GM19324 (cell line): ENCODE results near the gene TSPAN4.

Experiments
- ATAC-seq: cut with Tn5 transposase; IDR thresholded peaks from one replicate; pipeline ENCODE4 v1.9.1; 2021; ENCODE audit warnings: mild to moderate bottlenecking, moderate library complexity; ENCODE audit not compliant: unreplicated experiment, low FRiP score

TSPAN4 gene

DNA sequence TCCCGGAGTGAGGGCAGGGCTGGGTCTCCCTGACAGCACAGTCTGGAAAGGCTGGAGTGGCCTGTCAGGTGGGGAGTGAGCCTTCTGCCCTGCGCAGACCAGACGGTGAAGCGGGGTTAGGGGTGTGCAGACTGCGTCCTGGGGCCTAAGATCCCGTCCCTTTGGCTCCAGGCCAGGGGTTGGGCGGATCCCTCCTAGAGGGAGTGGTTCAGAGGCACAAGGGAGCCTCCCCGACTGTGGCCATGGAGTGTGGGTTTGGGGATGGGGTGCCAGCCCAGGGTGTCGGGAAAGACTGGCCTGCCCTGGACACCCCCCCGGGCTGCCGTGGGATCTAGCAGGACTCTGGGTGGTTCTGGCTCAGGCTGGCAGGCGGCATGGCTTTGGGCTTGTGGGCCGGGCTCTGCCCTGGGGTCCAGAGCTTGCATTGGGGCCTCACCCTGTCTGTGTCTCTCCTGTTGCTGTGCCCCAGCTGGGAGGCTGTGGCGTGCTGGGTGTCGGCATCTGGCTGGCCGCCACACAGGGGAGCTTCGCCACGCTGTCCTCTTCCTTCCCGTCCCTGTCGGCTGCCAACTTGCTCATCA, 19.5 kb downstream of the TSPAN4 start:
- no peak for ATAC-seq

DNA sequence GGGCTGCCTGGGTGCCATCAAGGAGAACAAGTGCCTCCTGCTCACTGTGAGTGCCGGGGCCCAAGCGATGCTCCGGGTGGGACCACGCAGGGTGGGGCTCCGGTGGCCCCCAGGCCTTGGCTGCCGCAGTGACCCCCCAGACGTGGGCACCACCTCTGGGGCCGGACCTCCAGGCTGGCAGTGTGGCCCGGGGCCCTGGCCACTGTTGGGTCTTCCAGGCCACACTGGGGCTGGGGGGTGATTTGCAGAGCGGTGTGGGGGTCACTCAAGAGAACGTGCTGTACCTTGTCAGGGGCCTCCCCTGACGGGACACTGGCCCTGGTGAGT, 20.0 kb downstream of the TSPAN4 start:
- no peak for ATAC-seq

DNA sequence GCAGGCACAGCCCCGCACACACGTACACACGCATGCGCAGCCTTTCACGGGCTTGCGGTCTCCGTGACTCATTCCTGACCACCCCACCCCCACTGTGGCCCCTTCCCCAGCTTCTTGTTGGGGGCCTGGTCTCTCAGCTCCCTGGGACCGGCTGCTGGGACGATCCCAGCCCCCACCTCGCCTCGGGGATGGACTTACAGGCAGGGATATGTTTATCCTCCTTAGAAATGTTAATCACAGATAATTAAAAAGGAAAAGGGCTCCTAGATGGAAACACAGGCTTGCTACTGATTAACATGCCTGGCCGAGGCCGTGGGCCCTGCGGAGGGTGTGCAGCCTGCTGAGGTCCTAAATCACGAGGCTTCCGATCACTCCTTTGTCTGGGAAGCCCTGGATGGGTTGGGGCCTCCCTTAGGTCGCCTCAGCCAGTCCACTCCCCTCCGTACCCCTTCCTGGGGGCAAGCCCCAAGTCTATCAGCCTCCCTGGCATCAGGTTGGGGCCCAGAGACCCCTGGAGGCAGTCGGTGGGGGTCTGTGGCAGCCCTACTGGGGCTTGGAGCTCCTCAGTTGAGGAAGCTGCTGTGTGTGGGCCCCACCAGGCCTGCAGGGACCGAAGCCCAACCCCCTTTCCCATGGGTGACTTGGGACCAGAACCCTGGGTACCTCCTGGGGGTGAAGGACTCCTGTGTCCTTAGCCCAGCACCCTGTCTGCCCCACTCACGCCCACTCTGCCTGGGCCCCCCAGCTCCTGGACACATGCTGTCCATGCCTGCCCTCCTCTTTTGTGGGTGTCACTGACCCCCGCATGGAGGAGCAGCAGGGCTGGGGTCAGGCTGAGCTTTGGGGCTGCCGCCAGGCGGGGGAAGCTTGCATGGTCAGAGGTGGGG, 20.6 kb downstream of the TSPAN4 start:
- no peak for ATAC-seq

DNA sequence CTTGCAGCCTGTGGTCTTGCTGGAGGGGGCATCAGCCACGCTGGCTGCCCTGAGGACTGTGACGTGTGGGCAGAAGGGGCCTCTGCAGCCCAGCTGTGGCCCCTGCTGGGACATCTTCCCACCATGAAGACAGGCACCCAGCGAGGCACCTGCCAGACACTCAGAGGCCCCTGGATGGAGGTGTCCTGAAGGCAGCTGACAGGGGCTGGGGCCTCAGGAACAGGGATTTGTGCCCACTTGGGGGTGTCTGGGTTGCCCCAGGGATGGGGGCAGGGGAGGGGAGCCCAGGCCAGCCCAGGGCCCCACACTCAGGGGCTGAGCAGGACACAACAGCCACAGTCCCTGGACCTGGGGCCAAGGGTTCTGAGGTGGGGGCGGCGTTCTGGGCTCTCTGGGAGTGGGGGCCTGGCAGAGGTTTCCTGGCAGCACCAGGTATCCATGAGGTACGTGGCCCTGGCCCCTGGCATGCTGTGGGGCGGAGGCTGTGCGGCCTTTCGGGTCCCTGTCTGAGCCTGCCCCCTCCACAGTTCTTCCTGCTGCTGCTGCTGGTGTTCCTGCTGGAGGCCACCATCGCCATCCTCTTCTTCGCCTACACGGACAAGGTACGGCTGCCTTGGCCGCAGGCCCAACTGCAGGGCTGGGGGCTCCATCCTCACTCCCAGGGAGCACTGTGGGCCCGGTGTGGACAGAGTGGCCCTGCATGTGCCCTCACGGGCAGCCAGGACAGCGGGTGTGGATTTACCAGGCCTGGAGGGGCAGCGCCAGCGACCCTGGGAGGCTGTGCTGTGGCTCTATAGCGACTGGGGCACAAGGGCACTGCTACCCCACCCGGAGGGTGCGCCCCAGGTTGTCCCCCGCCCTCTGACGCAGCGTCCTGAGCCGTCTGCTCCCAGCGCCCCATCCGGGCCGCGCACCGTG, 21.5 kb downstream of the TSPAN4 start:
- no peak for ATAC-seq

DNA sequence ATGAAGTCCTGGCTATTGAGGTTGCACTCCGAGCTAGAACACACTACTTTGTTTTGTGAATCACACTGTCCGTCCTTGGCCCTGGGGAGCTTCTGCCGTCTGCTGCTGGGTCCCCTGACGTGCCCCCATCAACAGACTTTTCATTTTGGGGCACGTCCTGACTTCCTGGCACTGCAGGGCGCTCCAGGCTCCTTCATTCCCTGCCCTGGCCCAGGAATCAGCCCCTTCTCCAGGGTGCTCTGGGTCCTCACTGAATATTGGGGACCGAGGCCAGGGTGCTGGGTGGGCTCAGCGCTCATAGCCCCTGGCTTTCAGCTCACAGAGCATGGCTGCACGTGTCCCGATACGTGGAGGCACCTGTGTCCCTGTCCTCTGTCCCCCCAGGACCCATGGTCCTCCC, 22.2 kb downstream of the TSPAN4 start:
- ATAC-seq = no peak

DNA sequence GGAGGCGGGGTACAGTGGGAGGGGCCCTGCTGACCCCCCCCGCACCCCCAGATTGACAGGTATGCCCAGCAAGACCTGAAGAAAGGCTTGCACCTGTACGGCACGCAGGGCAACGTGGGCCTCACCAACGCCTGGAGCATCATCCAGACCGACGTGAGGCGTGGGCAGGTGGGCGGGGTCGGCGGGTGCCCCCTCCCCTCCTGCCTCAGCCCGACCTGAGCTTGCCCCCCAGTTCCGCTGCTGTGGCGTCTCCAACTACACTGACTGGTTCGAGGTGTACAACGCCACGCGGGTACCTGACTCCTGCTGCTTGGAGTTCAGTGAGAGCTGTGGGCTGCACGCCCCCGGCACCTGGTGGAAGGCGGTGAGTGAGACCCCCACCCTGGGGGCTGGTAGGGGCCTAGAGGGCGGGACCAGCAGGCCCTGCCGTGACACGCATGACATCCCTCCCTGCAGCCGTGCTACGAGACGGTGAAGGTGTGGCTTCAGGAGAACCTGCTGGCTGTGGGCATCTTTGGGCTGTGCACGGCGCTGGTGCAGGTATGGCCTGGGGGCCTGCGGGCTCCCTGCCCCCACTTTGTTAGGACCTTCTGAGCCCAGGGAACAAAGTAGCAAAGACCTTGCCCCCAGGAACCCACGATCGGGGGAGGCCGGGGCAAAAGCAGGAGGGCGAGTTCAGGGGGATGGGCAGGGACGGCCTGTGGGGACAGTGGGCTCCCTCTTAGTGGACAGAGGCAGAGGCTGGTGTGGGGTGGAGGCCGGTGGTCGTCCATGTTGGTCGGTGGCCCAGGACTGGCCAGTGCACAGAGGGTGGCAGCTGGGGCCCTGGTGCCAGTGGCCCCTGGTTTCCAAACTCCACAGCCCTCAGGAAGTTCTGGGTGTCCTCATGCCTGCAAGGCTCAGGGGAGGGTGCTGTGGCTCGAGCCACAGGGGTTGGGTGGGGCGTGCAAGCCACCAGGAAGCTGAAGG, 23.1 kb downstream of the TSPAN4 start:
- ATAC-seq = no peak

DNA sequence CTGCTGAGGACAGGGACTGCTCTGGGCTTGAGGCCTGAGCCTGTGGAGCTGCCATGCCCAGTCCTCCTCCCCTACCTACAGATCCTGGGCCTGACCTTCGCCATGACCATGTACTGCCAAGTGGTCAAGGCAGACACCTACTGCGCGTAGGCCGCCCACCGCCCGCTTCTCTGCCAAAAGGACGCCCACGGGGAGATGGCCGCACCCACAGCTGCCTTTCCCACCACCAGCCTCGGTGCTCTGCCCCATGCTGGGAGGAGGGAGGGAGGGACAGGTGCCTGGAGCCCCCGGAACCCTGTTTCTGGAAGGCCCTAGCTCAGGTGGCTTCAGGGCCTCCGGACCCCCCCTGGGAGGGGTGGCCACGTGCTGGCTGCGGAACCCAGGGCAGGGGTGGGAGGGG, 23.8 kb downstream of the TSPAN4 start:
- ATAC-seq = no peak

DNA sequence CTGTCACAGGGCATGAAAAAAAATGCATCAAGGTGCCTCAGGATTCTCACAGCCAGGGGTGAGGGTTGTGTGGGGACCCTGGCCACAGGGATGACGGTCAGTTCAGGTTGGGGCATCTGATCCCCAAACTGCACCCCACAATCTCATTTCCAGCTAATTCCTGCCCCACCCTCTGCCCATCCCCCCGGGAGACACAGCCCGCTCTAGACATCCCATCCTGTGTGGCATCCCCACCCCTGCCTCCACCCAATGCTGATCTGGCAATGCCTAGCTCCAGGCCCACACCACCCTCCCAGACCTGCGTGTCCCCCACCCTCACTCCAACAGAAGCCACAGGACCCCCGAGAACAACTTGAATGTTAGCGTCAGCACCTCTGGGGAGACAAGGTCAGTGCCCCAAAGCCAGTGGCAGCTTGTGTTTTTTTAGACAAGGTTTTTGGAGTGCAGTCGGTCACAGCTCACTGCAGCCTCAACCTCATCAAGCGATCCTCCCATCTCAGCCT, 25.3 kb downstream of the TSPAN4 start:
- no peak for ATAC-seq

DNA sequence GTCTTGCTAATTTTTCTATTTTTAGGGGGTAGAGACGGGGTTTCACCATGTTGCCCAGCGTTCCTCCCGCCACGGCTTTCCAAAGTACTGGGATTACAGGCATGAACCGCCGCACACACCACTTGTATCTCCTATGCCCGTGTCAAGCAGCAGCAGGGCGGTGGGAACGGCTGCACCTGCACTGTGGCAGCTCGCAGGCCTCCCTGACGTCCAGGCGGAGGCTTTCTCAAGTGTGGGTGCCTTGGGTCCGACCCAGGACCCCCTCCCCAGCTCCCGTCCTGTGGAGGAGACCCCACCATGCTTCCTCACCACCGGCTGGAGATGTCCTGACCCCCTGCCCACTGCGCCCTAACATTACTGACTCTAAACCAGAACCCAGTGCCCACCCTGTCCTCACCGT, 25.7 kb downstream of the TSPAN4 start:
- no peak for ATAC-seq

DNA sequence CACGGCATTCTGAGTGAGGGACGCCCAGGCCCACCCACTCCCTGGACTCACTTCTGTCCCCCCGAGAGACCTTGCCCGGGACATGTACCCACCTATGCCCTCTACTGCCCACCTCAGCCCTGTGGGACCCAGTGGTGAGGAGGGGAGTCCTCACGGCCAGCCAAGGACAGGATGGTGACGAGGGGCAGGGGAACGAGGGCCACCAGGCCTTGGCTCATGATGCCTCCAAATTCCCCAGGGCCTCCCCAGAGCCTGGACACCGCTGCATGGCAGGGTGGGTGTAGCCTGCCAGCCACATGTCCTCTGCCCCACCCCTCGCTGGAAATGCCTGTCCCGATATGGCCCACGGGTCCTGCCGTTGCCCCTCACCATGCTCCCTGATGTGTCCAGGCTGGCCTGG, 26.1 kb downstream of the TSPAN4 start:
- no peak for ATAC-seq

DNA sequence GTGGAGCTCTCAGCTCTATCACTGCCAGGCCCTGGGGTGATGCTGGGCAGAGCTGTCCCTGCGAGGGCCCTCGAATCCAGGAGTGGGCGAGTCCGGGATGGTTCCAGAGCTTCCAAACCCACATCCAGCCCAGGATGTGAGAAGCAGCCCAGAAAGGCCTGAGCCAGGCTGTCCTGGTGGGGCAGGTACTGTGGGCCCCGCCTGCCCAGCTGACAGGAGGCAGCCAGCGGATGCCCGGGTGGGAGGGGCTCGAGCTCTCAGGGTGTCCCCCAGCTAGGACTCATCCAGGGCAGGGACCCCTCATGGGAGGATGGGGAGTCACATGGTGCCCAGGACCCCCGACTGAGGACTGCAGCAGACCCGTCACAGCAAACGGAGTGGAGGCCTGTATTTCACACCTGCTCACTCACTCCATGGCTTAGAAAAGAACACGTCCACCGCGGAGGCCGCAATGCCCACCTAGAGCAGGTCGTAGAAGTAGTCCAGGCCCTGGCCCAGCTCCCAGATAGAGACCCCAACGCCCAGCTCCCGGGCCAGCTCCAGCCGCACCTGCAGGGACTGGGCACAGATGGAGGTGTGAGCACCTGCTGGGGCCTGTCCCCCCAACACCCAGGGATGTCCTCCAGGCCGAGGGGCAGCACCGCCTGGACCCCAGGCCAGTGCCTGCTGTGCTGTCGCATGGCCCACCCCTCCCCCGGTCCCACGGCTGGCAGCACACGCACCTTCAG, 26.9 kb downstream of the TSPAN4 start:
- ATAC-seq = no peak

DNA sequence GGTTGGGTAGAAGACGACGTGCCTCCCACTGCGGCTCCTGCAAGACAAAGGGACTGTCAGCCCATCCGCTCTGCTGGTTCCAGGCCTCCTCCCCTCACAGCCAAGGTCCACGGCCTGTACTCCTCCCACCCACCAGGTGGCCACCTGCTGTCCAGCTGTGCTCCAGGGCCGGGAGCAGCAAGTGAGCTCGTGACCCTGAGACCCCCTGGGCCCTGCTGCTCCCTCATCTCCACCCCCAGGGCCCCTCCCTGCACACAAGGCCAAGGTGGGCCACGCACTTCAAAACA, 27.4 kb downstream of the TSPAN4 start:
- no peak for ATAC-seq

DNA sequence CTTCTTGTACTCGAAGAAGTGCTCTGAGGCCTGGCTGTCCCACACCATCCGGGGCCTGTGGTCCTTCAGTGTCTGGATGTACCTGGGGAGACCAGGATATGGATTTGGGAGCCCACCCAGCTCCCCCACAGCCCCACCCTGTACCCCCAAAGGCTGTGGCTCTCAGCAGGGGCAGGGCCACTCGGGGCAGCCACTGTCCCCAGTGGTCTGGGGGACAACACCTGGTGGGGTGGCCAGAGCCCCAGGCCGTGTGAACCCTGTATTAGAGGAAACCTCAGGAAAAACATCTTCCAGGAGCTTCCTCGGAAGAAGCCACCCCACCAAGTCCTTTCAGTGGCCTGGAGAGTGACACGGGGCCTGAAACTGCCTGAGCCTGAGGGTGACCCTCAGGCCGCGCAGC, 27.8 kb downstream of the TSPAN4 start:
- ATAC-seq = no peak

DNA sequence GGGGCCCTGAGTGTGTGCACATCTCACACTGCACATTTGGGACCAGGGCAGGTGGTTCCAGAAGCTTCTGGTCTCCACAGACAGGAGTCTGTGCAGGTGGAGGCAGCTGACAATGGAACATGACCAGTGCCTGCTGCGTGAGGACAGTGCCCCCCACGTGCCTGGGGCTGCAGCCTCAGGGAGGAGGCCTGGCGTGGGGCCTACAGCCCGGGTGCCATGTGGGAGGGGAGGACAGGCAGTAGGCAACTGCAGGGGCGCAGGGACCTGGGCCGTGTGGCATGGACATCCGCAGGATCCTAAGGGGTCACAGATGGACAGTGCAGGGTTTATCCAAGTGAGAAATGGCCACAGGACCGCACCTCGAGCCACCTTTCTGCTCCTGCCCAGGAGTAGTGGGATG, 28.8 kb downstream of the TSPAN4 start:
- no peak for ATAC-seq

DNA sequence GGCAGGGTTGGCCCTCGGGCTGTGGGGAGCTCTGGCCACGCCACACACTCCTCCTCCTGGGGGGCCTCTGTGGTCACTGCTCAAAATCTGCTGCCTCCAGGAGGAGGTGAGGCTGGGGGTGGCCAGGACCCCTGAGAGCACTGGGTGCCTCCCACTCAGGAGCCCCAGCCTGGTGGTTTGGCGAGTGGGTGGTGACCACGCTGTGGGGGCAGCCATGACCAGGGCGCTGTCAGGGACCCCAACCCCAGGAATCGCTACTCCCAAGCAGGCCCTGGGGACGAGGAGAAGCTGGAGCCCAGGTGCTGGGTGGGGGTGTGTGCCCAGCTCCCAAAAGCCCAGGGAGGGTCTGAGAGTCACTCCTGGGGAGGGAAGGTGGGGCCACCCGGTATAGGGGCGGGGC, 30.1 kb downstream of the TSPAN4 start:
- no peak for ATAC-seq

DNA sequence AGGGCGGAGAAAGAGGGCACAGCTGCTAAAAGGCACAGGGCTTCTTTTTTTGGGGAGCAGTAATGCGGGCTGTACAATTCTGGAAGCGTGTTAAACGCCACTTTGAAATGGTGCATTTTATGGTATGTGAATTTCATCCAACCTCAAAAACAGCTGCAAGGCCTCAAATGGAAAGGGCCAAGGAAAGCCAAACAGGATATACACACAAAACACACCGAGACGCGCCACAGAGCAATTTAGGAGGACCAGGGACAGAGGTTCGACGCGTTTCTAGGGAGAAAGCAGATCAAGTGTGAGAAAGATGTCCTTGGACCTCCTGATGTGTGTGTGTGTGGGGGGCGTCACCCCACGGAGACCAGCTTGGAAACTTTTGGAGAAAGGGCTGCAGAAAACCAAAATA, 31.1 kb downstream of the TSPAN4 start:
- no peak for ATAC-seq

DNA sequence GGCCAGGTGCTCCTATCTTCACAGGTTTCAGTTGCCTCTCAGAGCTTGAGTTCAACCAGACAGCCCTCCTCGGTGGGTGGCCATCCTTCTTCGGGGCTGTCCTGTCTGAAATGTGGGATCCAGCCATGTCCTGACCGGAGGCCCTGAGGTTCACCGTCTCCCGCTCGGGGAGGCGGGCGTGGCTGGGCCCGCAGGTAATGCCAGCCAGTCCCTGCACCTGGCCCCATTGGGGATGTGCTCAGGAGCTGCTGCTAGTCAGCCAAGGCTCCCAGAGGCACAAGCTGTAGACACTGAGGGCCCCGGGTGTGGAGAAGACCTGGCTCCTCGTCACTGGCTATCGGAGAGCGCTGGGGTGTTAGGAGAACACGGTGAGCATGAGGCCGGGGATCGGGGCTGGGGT, 32.6 kb downstream of the TSPAN4 start:
- no peak for ATAC-seq

DNA sequence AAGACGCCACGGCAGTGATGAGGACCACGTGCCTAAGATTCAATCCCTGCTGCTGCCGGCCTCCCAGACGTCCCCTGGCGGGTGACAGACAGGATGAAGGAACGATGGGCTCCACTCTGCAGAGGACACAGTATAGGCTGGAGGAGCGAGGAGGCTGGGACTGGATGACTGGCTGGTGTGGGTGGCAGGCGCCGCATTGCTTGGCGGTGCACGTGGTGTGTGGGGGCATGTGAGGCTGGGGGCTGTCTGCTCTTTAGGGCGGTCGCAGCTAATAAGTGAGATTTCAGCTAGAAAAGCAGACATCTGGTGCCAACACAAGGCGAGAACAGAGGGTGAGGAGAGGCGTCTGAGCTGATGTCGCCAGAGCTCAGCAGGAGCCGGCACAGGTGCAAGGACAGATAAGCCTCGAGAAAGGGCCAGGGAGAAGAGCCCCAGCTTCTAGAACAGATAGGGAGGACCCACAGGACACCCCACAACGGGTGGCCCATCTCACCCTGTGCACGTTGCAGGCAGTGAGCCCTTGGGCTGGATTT, 33.2 kb downstream of the TSPAN4 start:
- ATAC-seq = no peak

DNA sequence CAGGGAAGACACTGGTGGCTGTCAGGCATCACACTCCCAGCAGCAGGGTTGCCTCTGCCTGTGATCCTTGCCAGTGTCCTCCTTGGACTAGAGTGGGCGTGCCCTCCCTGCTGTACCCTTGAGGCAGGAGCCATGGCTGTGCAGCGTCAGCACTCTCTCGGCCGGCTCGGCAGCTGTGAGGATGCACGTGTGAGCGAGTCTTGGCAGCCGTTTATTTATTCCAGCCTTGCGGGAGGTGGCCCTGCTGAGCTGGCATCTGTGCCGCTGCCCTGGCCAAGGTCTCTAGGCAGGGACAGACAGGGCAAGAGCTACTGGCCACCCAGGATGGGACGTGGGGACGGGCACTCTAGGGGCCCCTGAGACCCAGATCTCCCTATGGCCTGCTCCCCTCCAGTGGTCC, 33.9 kb downstream of the TSPAN4 start:
- ATAC-seq = no peak
